Liver (tissue), 3 donors: ENCODE data around the gene DPH5.

Source experiments
- CTCF ChIP-seq: fragments of 150-350 bp; IDR thresholded peaks from 2 replicates; pipeline ENCODE4 v1.5.1; 2017; ENCODE audit warnings: improper control_type of control experiment, low read depth, low read length; ENCODE audit not compliant: missing input control
- RXRA ChIP-seq, 2 donors: IDR thresholded peaks; 2 replicates each; pipeline ENCODE4 v1.6.1; 2017 to 2018; ENCODE audit warnings: antibody characterized with exemption in 2 of 2, mild to moderate bottlenecking in 1 of 2
- donor health status: healthy.
- donor health status: healthy.

- TF ChIP-seq CTCF (no peak), RXRA (IDR thresholded peaks at IDR 0.05) (no peak)
Measured at GRCh38 chr1:100943533-100943932, 82.1 kb downstream of the DPH5 start.
